Heart left ventricle (tissue), 13 donors: ENCODE data around the gene CBX5.

Source experiments
- CTCF ChIP-seq, 12 donors: fragments of 200-600 bp; sonication (generic) in 4 of 12; IDR thresholded peaks; one replicate each; pipeline versions ENCODE4 v1.5.0 to v1.8.0; 2018 to 2022; ENCODE audit warnings: antibody characterized with exemption in 12 of 12, mild to moderate bottlenecking in 5 of 12
- POLR2A ChIP-seq, 2 donors: fragments of 450-650 bp; IDR thresholded peaks; one replicate each; pipeline ENCODE4 v1.6.1; 2017; ENCODE audit warnings: antibody characterized with exemption in 2 of 2, mild to moderate bottlenecking in 2 of 2, moderate library complexity in 2 of 2
- donor health status: ischemic (EF 13 %, LVEDD 7.1; RV severe dilation, severe dysfunction).
- donor health status: DM: no; HTN: yes; CAD: no.
- donor health status: DM: no; HTN: no; CAD: no.
- donor health status: ischemic (EF 25% LVEDD 6.9; RV normal size, moderate dysfunction).
- donor health status: ischemic (EF 25% LVEDD 5.7; RV mildly dilated, moderate dysfunction).
- donor health status: ischemic (EF 35%, LVEDD 5.7; RV mildly dilated, moderate dysfunction).
- donor health status: nonischemic (EF 11% LVEDD 7.7; RV severe dilation, severe dysfunction).
- donor health status: DM: yes; HTN: yes; CAD: no.
- donor health status: PGD.
- donor health status: ischemic (EF 29% LVEDD 5.4; RV normal size, mild dysfunction).
- donor health status: nonischemic (EF 23%, LVEDD 6.1; RV moderate dilation, normal function).

DNA sequence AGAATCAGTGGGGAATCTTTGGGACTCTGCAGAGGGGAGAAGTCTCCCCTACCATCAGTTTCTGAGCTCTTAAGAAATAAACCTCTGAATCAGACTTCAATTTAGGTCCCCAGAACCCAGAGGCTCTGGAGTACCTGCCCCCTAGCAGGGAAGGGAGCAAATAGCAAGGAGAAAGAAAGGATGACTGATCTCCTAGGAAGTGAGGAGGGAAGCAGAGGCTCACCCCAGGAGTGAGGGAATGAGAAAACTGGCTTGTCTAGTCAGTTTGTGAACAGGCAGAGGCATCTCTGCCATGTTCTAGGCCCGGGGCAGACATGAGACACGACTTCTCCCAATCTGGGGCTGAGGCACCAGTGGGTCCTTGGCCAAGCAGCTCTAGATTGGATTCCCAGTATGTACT lies 66.8 kb downstream of the CBX5 start:
- no peak for TF ChIP-seq POLR2A (IDR thresholded peaks at IDR 0.05)
- no peak for TF ChIP-seq CTCF (IDR thresholded peaks at IDR 0.05)
